ENCODE results near the gene MSI2.

Gene MSI2

DNA sequence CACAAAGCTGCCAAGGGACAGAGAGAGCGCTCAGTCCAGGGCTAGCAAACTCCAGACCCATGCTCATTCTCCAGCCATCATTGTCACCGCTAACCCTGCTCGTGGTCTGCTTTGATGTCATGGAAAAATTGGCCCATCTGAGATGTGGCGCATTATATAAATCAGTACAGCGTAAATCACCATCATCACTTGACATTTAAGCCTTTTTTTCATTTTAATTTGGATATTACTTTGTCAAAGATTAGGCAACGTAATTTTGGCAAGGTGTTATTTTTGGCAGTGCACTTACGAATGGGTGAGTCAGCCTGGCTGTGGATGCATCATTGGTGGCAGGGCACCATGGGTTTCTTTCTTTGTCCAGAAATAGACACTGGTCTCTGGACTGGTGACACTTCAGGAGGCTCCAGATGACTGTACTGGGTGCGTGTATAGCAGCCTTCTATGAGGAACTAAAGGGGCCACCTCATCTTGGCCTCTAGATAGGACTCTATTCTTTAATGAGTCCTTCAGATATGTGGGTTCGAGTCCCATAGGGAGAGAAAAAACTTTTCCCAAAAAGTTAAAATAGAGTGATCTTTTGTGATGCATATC lies 166.3 kb downstream of the MSI2 start:
- DNase-seq: no peak

GRCh38 chr17:57423541-57423940 lies 167.2 kb downstream of the MSI2 start:
- DNase-seq: no peak

- DNase-seq: no peak
These were observed 167.9 kb downstream of the MSI2 start for GRCh38 chr17:57424273-57424672.

GRCh38 chr17:57424777-57425188 lies 168.5 kb downstream of the MSI2 start:
- no peak for DNase-seq

GRCh38 chr17:57425431-57425830 lies 169.1 kb downstream of the MSI2 start:
- no peak for DNase-seq

DNA sequence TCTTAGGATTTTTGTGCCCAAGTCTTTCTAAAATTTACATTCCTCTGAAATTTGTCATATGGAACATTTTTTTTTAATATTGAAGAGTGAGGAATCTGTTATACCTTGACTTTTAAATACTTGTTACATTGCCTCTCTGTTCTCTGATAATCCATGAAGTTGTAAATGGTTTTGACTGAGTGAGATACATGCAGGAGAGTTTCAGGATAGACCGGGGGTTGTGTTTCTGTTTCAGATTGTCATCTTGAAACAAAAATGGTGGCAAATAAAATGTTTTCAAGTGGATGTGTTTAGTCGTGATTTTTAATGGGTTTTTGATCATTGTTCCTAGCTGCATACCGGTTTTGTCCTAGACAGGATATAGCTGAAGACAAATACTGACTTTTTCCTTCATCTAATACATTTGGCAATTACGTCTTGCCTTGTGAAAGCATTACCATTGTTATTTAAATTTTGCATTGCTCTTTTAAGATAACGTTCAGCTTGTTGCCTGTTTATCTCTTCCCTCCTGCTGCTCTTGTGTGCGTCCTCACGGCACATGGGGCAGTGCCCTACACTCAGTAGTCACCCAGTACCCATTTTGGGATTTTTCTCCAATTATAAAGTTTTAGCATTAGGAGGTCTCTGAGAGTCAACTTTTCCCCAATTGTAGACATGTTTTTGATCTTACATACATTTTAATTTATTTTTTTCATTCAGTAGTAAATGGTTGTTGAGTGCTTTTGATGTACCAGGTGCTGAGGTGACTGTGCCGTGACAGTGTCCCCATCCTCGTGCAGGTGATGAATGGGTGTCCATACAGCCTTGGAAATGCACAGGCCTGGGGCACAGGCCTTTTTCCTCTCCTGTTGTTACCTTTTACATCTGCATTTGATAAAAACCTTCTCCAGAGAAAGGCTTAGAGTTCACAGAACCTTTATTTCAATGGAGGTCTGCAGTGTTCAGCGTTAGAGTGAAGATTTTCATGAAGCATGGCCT lies 169.9 kb downstream of the MSI2 start:
- DNase-seq: no peak

DNA sequence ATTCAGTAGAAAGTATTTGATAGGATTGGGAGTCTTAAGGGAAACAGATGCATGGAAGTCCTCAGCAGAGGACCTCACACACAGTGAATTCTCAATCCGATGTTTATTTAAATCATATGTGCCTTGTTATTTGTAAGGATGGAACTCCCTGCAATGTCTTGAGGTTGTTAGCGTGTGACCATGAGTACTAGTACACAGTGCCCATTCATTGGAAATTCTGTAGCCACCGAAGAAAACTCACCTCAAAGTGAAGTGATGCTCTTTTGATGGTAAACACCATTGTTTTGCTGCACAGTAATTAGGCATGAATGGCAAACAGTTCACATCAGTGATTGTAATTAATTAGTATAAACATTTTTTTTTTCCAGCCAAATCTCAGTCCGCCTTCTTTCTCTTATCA lies 173.6 kb downstream of the MSI2 start:
- DNase-seq: no peak

DNA sequence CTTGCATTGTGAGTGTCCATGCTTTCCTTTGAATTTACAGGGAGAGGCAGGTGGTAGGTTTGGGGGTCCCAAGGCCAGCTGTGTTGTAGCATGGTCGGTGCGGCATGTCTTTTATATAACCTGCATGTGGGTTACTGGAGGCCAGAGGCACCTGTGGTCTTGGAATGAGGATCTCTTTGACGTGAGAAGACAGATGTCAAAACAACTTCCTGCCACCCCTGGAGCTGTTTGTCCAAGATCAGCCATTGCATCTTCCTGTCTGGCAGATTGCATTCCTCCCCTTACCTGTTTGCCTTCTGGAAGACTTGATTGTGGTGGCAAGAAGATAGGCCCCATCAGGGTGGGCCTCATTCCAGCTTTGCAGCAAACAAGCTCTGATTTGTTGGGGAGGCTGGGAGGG lies 175.1 kb downstream of the MSI2 start:
- no peak for DNase-seq

DNA sequence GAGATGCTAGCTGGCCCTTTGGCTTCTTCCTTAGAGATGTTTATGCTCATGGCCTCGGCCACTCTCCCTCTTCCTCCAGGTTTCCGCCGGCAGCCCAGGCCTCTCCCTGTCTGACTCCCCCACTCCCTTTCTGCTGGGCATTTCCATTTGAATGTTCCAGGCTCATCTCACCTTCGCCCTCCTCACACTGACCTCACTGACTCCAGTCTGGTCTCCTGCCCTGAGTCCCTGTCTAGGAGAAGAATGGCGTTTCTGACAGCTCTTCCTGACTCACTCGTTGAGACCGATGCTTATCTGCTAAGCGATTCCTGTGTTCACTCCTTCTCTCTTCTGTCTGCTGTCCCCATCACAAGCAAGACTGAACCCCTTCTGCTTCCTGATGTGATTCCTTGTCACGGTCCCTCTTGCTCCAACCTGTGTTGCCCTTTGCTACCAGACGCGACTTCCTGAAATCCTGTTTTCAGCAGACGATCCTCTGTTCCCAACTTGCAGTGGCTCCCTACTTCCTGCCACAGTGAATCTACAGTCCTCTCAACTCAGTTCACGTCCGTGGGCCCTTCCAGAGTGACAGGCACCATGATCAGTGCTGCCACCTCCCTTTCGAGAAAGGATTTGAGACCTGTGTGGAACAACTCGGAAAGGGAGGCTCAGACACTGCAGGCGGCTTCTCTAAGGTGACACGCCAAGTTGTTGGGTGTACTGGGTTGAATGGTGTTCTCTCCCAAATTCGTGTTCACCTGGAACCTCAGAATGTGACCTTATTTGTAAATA lies 176.4 kb downstream of the MSI2 start:
- no peak for DNase-seq

DNA sequence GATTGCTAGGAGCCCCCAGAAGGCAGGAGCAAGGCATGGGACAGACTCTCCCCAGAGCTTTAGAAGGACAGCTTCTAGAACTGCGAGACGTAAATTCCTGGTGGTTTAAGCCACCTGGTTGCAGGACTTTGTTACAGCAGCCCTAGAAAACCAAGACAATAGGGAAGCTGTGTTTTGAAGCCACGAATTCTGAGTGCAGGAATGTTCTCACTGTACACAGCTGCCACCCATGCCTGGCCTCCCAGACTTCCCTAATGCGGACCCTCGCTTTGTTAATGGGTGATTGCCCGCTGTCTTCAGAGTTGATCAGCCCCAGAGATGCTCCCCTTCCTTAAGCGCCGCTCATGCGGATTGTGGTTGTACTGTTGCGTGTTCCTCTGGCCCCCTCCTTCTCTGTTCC lies 177.1 kb downstream of the MSI2 start:
- DNase-seq: no peak

DNA sequence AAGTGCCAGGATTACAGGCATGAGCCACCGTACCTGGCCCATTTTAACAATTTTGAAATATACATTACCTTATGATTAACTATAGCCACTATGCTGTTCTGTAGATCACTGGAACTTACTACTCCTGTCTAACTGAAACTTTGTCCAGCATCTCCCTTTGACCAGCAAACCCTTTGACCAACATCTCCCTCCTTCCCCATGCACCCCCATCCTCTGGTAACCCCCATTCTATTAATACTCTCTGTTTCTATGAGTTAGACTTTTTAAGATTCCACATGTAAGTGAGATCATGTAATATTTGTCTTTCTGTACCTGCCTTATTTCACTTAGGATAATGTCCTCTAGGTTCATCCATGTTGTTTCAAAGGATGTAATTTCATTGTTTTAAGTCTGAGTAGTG lies 178.0 kb downstream of the MSI2 start:
- no peak for DNase-seq

DNA sequence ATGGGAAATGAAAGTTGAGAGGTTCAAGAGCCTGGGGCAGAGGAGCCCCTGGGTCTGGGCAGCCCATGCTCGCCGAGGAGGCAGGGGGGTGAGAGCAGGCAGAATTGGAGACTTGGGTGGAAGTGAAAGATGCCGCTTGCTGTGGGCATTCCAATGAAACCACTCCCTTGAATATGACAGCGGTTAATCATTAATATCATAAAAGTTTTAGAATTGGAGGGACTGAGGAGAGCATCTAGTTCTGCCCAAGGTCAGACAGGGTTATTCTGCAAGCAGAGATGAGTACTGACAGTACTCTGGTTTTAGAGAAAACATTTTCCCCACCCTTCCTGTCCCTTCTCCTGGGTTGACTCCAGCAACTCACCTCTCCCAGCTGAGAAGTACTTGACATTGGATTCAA lies 180.2 kb downstream of the MSI2 start:
- DNase-seq: no peak

GRCh38 chr17:57438066-57438731 lies 181.9 kb downstream of the MSI2 start:
- DNase-seq: no peak

DNA sequence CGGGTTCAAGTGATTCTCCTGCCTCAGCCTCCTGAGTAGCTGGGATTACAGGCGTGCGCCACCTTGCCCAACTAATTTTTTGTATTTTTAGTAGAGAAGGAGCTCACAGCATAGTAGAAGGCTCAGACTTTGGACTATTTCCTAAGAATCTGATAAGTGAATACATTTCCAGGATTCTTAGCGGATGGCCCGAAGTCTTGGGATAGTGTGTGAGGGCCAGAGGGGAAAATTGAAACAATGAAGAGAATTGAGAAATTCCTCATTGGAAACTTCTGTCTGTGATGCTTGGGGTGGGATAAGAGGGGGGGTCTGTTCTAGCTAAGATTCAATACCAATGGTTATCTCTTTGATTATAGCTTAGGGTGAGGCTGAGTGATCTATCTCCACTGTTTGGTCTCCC lies 183.3 kb downstream of the MSI2 start:
- DNase-seq: no peak

DNA sequence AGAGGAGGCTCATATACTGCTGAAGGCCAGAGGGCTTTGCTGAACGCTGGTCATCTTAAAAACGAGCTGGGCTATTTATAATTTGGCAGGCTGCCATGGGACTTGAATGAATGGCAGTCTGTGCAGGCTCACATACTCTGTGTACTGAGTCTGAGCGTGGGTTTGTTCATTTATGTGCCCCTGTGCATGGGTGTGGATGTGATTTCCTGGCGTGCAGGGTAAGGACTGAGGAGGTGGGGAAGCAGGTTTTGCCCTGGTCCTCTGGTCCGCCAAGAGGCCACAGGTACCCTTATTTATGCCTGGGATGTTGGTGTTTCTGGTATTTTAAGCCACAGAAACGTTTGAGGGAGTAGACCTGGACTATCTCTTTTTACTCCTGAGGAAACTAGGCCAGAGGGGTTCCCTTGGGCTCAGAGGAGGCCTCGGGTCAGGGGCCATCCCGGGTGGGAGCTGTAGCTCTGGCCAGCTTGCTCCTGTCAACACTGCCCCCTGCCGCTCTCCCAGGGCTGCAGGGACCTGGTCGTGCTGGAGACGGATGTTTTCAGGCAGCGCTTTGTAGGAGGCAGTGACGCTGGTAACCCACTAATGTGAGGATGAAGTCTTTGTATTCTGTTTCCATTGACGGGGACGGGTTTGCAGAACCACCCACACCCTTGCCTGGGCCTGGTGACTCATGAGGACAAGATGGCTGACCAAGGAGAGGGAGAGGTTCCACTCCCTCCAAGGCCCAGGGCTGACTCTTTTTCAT lies 184.4 kb downstream of the MSI2 start:
- peak; percentile 83 for DNase-seq

- no peak for DNase-seq
These were observed 184.9 kb downstream of the MSI2 start for GRCh38 chr17:57441270-57441600.

GRCh38 chr17:57442401-57442823 lies 186.1 kb downstream of the MSI2 start:
- DNase-seq: no peak

GRCh38 chr17:57442914-57443571 lies 186.7 kb downstream of the MSI2 start:
- peak; percentile 68 for DNase-seq

- no peak for DNase-seq
These were observed 187.5 kb downstream of the MSI2 start for GRCh38 chr17:57443781-57444180.

- no peak for DNase-seq
These were observed 188.5 kb downstream of the MSI2 start for GRCh38 chr17:57444682-57445450.
